GM23338 (cell line): ENCODE results near the gene DNAH10. TPM values are rescaled to one million over a fixed set of nuclear protein-coding genes. Genes with fewer than 3 reads are reported as not detected.

ENCODE experiments used
- ATAC-seq: fragments of 200-7000 bp; cut with Tn5 transposase; 3 replicates; pipeline ENCODE4 v1.9.1; 2020
- DNase-seq: peaks from one replicate; pipeline ENCODE4 v3.0.0-alpha.2; 2015; ENCODE audit warnings: low spot score
- H2AFZ ChIP-seq: fragments of 200-600 bp; sonication (generic); 2 replicates; pipeline ENCODE4 v1.8.0; 2016; ENCODE audit warnings: antibody characterized with exemption, mild to moderate bottlenecking, moderate library complexity
- H3F3A ChIP-seq: fragments of 200-600 bp; sonication (generic); replicated peaks from 2 replicates; pipeline ENCODE4 v1.8.0; 2017; ENCODE audit warnings: antibody characterized with exemption, mixed run types, low read depth
- H3K27ac ChIP-seq: fragments of 200-600 bp; sonication (generic); 2 replicates; pipeline ENCODE4 v1.6.1; 2016; ENCODE audit warnings: low read depth
- H3K27me3 ChIP-seq: fragments of 200-600 bp; sonication (generic); 2 replicates; pipeline ENCODE4 v1.8.0; 2016; ENCODE audit warnings: mild to moderate bottlenecking, mixed run types, moderate library complexity; ENCODE audit not compliant: insufficient read depth
- H3K36me3 ChIP-seq: fragments of 200-600 bp; sonication (generic); 2 replicates; pipeline ENCODE4 v1.8.0; 2016; ENCODE audit warnings: mild to moderate bottlenecking; ENCODE audit not compliant: insufficient read depth
- H3K4me1 ChIP-seq: fragments of 200-600 bp; sonication (generic); 2 replicates; pipeline ENCODE4 v1.8.0; 2016; ENCODE audit warnings: mild to moderate bottlenecking, moderate library complexity; ENCODE audit not compliant: insufficient read depth
- H3K4me2 ChIP-seq: fragments of 200-600 bp; sonication (generic); 2 replicates; pipeline ENCODE4 v1.7.1; 2017; ENCODE audit warnings: mixed run types
- H3K4me3 ChIP-seq: fragments of 200-600 bp; sonication (generic); 2 replicates; pipeline ENCODE4 v1.6.1; 2016; ENCODE audit warnings: mixed run types
- H3K79me2 ChIP-seq: fragments of 200-600 bp; sonication (generic); replicated peaks from 2 replicates; pipeline ENCODE4 v1.8.0; 2017; ENCODE audit warnings: mild to moderate bottlenecking; ENCODE audit not compliant: insufficient read depth
- H3K9me2 ChIP-seq: fragments of 200-600 bp; sonication (generic); 2 replicates; pipeline ENCODE4 v1.8.0; 2017; ENCODE audit not compliant: insufficient read depth
- H4K20me1 ChIP-seq: fragments of 200-600 bp; sonication (generic); replicated peaks from 2 replicates; pipeline ENCODE4 v1.8.0; 2017; ENCODE audit warnings: mild to moderate bottlenecking; ENCODE audit not compliant: insufficient read depth
- H3K27ac Mint-ChIP-seq: 2 replicates; pipeline ENCODE4 v1.8.0; 2020; ENCODE audit warnings: inconsistent platforms, mild to moderate bottlenecking, moderate library complexity, mixed read lengths
- H3K27me3 Mint-ChIP-seq: 3 replicates; pipeline ENCODE4 v1.8.0; 2022; ENCODE audit warnings: low read depth, mild to moderate bottlenecking, moderate library complexity, mixed read lengths, inconsistent platforms; ENCODE audit not compliant: insufficient read depth, poor library complexity
- H3K36me3 Mint-ChIP-seq: 3 replicates; pipeline ENCODE4 v1.8.0; 2021; ENCODE audit warnings: low read depth, mild to moderate bottlenecking, inconsistent platforms, moderate library complexity, mixed read lengths
- H3K4me1 Mint-ChIP-seq: 3 replicates; pipeline ENCODE4 v1.8.0; 2020; ENCODE audit warnings: mild to moderate bottlenecking, inconsistent platforms, mixed read lengths
- H3K4me3 Mint-ChIP-seq: 3 replicates; pipeline ENCODE4 v1.8.0; 2021; ENCODE audit warnings: moderate library complexity, mild to moderate bottlenecking, inconsistent platforms, mixed read lengths
- H3K9me3 Mint-ChIP-seq: 3 replicates; pipeline ENCODE4 v1.8.0; 2020; ENCODE audit warnings: moderate library complexity, mild to moderate bottlenecking, inconsistent platforms, mixed read lengths
- CREB1 ChIP-seq: fragments of 250-450 bp; sonication (Bioruptor Pico); IDR thresholded peaks from 2 replicates; pipeline ENCODE4 v1.5.0; 2020; ENCODE audit warnings: low read depth, mild to moderate bottlenecking, moderate library complexity
- EZH2 ChIP-seq: fragments of 200-600 bp; sonication (generic); IDR thresholded peaks from one replicate; pipeline ENCODE4 v1.8.0; 2017; ENCODE audit warnings: antibody characterized with exemption, mild to moderate bottlenecking, low read depth; ENCODE audit not compliant: unreplicated experiment
- EZH2phosphoT487 ChIP-seq: fragments of 200-600 bp; sonication (generic); IDR thresholded peaks from one replicate; pipeline ENCODE4 v1.8.1; 2018; ENCODE audit warnings: antibody characterized with exemption; ENCODE audit not compliant: unreplicated experiment
- JUNB ChIP-seq: IDR thresholded peaks from one replicate; pipeline ENCODE4 v1.6.1; 2016; ENCODE audit warnings: antibody characterized with exemption; ENCODE audit not compliant: unreplicated experiment
- NANOG ChIP-seq: IDR thresholded peaks from 2 replicates; pipeline ENCODE4 v1.6.1; 2016; ENCODE audit warnings: antibody characterized with exemption, borderline replicate concordance
- POLR2AphosphoS5 ChIP-seq: IDR thresholded peaks from 2 replicates; pipeline ENCODE4 v1.6.1; 2016; ENCODE audit warnings: antibody characterized with exemption, low read depth
- STAT1 ChIP-seq: IDR thresholded peaks from one replicate; pipeline ENCODE4 v1.6.1; 2016; ENCODE audit warnings: antibody characterized with exemption; ENCODE audit not compliant: unreplicated experiment
- ZNF114 ChIP-seq: fragments of 250-450 bp; sonication (Bioruptor Pico); IDR thresholded peaks from 2 replicates; pipeline ENCODE4 v1.5.0; 2020; ENCODE audit warnings: mild to moderate bottlenecking, moderate library complexity
- ZNF331 ChIP-seq: fragments of 250-450 bp; sonication (Bioruptor Pico); IDR thresholded peaks from 2 replicates; pipeline ENCODE4 v1.5.0; 2020; ENCODE audit warnings: low read depth, mild to moderate bottlenecking, moderate library complexity
- polyA plus RNA-seq: library from polyadenylated mRNA; unstranded; fragments of >200 nt; fragmentation: Nextera tagmentation; extraction: Ambion mirVana; gene quantifications from 2 replicates; pipeline ENCODE4 v1.2.1, GENCODE V29; 2016
- total RNA-seq: library from RNA; depleted of rRNA; stranded (reverse); fragments of >200 nt; shearing (Covaris generic); gene quantifications from 2 replicates; pipeline ENCODE4 v1.2.3, GENCODE V29; 2014
- TF ChIP-seq, protein P1 (sequence below): fragments of 250-450 bp; sonication (Bioruptor Pico); IDR thresholded peaks from 2 replicates; pipeline ENCODE4 v1.5.0; 2020; ENCODE audit warnings: mild to moderate bottlenecking, moderate library complexity
- TF ChIP-seq, protein P2 (sequence below), 2 experiments: fragments of 200-600 bp in 1 of 2; sonication (generic) in 1 of 2; conservative IDR thresholded peaks; 2 replicates each; pipeline versions ENCODE4 v1.5.1 to v1.6.1; 2016 to 2017; ENCODE audit warnings: antibody characterized with exemption in 2 of 2, low read depth in 2 of 2, mild to moderate bottlenecking in 2 of 2, moderate library complexity in 1 of 2
- TF ChIP-seq, protein P3 (sequence below): IDR thresholded peaks from one replicate; pipeline ENCODE4 v1.6.1; 2018; ENCODE audit warnings: antibody characterized with exemption; ENCODE audit not compliant: unreplicated experiment
- TF ChIP-seq, protein P4 (sequence below): IDR thresholded peaks from 2 replicates; pipeline ENCODE4 v1.6.1; 2016; ENCODE audit warnings: antibody characterized with exemption

The DNAH10 gene
- total and polyA plus RNA-seq, 2 experiments from 2014 or later, result 0.03 TPM

DNA sequence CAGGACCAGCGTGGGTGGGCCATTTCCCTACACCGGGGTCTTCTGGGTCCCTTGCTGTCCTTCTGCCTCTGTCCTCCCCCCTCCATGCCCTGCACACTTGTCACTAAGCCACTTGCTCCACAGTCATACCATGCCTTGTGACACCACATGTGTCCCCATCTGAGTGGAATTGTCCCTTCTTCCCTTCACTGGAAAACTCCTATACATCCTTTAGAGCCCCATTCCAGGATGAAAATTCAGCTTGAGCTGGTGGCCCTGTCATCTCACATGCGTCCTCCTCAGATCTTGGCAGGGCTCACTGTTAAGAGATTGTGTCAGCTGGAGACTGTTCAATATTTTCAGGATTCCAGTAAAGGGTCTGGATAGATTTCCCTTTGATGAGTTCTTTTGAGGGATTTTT, 87.4 kb downstream of the DNAH10 start:
- Histone ChIP-seq H3K4me3 (no peak overlapping the region), H2AFZ (no peak overlapping the region), H3K27me3 (no peaks in the 10 kb centered on the region), H3K9me2 (no peaks in the 10 kb centered on the region), H3F3A (no peaks in the 10 kb centered on the region), H3K36me3 (no peaks in the 10 kb centered on the region), H3K4me1 (no peaks in the 10 kb centered on the region), H4K20me1 (no peaks in the 10 kb centered on the region), H3K4me2 (no peak overlapping the region), H3K27ac (no peak overlapping the region), H3K79me2 (no peaks in the 10 kb centered on the region)
- no peaks in the 10 kb centered on the region for H3K4me1 Mint-ChIP-seq
- H3K36me3 Mint-ChIP-seq, result no peaks in the 10 kb centered on the region
- TF ChIP-seq, protein P1, sequence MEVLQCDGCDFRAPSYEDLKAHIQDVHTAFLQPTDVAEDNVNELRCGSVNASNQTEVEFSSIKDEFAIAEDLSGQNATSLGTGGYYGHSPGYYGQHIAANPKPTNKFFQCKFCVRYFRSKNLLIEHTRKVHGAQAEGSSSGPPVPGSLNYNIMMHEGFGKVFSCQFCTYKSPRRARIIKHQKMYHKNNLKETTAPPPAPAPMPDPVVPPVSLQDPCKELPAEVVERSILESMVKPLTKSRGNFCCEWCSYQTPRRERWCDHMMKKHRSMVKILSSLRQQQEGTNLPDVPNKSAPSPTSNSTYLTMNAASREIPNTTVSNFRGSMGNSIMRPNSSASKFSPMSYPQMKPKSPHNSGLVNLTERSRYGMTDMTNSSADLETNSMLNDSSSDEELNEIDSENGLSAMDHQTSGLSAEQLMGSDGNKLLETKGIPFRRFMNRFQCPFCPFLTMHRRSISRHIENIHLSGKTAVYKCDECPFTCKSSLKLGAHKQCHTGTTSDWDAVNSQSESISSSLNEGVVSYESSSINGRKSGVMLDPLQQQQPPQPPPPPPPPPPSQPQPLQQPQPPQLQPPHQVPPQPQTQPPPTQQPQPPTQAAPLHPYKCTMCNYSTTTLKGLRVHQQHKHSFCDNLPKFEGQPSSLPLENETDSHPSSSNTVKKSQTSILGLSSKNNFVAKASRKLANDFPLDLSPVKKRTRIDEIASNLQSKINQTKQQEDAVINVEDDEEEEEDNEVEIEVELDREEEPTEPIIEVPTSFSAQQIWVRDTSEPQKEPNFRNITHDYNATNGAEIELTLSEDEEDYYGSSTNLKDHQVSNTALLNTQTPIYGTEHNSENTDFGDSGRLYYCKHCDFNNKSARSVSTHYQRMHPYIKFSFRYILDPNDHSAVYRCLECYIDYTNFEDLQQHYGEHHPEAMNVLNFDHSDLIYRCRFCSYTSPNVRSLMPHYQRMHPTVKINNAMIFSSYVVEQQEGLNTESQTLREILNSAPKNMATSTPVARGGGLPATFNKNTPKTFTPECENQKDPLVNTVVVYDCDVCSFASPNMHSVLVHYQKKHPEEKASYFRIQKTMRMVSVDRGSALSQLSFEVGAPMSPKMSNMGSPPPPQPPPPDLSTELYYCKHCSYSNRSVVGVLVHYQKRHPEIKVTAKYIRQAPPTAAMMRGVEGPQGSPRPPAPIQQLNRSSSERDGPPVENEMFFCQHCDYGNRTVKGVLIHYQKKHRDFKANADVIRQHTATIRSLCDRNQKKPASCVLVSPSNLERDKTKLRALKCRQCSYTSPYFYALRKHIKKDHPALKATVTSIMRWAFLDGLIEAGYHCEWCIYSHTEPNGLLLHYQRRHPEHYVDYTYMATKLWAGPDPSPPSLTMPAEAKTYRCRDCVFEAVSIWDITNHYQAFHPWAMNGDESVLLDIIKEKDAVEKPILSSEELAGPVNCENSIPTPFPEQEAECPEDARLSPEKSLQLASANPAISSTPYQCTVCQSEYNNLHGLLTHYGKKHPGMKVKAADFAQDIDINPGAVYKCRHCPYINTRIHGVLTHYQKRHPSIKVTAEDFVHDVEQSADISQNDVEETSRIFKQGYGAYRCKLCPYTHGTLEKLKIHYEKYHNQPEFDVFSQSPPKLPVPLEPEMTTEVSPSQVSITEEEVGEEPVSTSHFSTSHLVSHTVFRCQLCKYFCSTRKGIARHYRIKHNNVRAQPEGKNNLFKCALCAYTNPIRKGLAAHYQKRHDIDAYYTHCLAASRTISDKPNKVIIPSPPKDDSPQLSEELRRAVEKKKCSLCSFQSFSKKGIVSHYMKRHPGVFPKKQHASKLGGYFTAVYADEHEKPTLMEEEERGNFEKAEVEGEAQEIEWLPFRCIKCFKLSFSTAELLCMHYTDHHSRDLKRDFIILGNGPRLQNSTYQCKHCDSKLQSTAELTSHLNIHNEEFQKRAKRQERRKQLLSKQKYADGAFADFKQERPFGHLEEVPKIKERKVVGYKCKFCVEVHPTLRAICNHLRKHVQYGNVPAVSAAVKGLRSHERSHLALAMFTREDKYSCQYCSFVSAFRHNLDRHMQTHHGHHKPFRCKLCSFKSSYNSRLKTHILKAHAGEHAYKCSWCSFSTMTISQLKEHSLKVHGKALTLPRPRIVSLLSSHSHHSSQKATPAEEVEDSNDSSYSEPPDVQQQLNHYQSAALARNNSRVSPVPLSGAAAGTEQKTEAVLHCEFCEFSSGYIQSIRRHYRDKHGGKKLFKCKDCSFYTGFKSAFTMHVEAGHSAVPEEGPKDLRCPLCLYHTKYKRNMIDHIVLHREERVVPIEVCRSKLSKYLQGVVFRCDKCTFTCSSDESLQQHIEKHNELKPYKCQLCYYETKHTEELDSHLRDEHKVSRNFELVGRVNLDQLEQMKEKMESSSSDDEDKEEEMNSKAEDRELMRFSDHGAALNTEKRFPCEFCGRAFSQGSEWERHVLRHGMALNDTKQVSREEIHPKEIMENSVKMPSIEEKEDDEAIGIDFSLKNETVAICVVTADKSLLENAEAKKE (CRISPR knock-in tag), result no peak
- TF ChIP-seq STAT1 (no peak), CREB1 (CRISPR knock-in tag) (no peak), JUNB (no peak), POLR2AphosphoS5 (no peak), NANOG (no peak), ZNF114 (CRISPR knock-in tag) (no peak), ZNF331 (no peak), EZH2phosphoT487 (no peak), EZH2 (no peak)
- TF ChIP-seq, protein P2, sequence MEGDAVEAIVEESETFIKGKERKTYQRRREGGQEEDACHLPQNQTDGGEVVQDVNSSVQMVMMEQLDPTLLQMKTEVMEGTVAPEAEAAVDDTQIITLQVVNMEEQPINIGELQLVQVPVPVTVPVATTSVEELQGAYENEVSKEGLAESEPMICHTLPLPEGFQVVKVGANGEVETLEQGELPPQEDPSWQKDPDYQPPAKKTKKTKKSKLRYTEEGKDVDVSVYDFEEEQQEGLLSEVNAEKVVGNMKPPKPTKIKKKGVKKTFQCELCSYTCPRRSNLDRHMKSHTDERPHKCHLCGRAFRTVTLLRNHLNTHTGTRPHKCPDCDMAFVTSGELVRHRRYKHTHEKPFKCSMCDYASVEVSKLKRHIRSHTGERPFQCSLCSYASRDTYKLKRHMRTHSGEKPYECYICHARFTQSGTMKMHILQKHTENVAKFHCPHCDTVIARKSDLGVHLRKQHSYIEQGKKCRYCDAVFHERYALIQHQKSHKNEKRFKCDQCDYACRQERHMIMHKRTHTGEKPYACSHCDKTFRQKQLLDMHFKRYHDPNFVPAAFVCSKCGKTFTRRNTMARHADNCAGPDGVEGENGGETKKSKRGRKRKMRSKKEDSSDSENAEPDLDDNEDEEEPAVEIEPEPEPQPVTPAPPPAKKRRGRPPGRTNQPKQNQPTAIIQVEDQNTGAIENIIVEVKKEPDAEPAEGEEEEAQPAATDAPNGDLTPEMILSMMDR (conservative IDR thresholded peaks at IDR 0.05; ENCODE audit: low read depth in 2 of 2), result no peak
- TF ChIP-seq, protein P3, sequence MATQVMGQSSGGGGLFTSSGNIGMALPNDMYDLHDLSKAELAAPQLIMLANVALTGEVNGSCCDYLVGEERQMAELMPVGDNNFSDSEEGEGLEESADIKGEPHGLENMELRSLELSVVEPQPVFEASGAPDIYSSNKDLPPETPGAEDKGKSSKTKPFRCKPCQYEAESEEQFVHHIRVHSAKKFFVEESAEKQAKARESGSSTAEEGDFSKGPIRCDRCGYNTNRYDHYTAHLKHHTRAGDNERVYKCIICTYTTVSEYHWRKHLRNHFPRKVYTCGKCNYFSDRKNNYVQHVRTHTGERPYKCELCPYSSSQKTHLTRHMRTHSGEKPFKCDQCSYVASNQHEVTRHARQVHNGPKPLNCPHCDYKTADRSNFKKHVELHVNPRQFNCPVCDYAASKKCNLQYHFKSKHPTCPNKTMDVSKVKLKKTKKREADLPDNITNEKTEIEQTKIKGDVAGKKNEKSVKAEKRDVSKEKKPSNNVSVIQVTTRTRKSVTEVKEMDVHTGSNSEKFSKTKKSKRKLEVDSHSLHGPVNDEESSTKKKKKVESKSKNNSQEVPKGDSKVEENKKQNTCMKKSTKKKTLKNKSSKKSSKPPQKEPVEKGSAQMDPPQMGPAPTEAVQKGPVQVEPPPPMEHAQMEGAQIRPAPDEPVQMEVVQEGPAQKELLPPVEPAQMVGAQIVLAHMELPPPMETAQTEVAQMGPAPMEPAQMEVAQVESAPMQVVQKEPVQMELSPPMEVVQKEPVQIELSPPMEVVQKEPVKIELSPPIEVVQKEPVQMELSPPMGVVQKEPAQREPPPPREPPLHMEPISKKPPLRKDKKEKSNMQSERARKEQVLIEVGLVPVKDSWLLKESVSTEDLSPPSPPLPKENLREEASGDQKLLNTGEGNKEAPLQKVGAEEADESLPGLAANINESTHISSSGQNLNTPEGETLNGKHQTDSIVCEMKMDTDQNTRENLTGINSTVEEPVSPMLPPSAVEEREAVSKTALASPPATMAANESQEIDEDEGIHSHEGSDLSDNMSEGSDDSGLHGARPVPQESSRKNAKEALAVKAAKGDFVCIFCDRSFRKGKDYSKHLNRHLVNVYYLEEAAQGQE, result no peak
- TF ChIP-seq, protein P4, sequence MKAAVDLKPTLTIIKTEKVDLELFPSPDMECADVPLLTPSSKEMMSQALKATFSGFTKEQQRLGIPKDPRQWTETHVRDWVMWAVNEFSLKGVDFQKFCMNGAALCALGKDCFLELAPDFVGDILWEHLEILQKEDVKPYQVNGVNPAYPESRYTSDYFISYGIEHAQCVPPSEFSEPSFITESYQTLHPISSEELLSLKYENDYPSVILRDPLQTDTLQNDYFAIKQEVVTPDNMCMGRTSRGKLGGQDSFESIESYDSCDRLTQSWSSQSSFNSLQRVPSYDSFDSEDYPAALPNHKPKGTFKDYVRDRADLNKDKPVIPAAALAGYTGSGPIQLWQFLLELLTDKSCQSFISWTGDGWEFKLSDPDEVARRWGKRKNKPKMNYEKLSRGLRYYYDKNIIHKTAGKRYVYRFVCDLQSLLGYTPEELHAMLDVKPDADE, result no peak
- DNase-seq (no peak), ATAC-seq (no peak)
- H3K27ac Mint-ChIP-seq, result no peak overlapping the region
- no peak overlapping the region for H3K4me3 Mint-ChIP-seq
- H3K9me3 Mint-ChIP-seq, result no peaks in the 10 kb centered on the region; the same call in 2 of the 3 replicates
- H3K27me3 Mint-ChIP-seq, result peaks cover 10% of the 10 kb centered on the region
